ENCODE measurements around the gene PEAK1. TPM values are rescaled to one million over a fixed set of nuclear protein-coding genes. Genes with fewer than 3 reads are reported as not detected.

Gene PEAK1
- total and polyA plus RNA-seq, 9 of the 15 experiments (the other 6 are each of a cell fraction or from before 2014, with no cell fraction given): 0.99 to 22.4 (median 10.8) TPM

- TF ChIP-seq ZNF318 (IDR thresholded peaks at IDR 0.05; ENCODE audit: borderline replicate concordance in 1 of 2, low read depth in 1 of 2) (no peak), MYC (IDR thresholded peaks at IDR 0.05; ENCODE audit: low read depth, low read length) (peak; percentile 72), MYC (CRISPR knock-in tag; IDR thresholded peaks at IDR 0.05; ENCODE audit: borderline replicate concordance, low read depth) (no peak), HINFP (tag; conservative IDR thresholded peaks at IDR 0.05; ENCODE audit: low read depth) (no peak), TAF9B (IDR thresholded peaks at IDR 0.05; ENCODE audit: partially characterized antibody) (no peak), ZNF347 (CRISPR knock-in tag; IDR thresholded peaks at IDR 0.05; ENCODE audit: low read depth) (no peak), ZNF24 (IDR thresholded peaks at IDR 0.05) (0 out of 2 replicates have a peak, but pooled peaks have one; percentile 13), STAG1 (CRISPR knock-in tag; IDR thresholded peaks at IDR 0.05; ENCODE audit: borderline replicate concordance) (no peak), ZNF511 (CRISPR knock-in tag; IDR thresholded peaks at IDR 0.05) (peak; percentile 9; the same call in 1 of the 2 replicates), CREM (IDR thresholded peaks at IDR 0.05; ENCODE audit: low read depth) (peak; percentile 53), ZFP91 (CRISPR knock-in tag; IDR thresholded peaks at IDR 0.05) (peak; percentile 98), ETS1 (conservative IDR thresholded peaks at IDR 0.05; ENCODE audit: control insufficient read depth, low read depth, low read length) (0 out of 2 replicates have a peak, but pooled peaks have one; percentile 59), PHF20 (IDR thresholded peaks at IDR 0.05; ENCODE audit: partially characterized antibody) (peak; percentile 10)
Observed at GRCh38 chr15:77070495-77071304, 349.2 kb downstream of the PEAK1 start, which contains the start of gene TSPAN3 (continued).

Measured in K562 (cell line).